Measurements from ENCODE around the gene CHTOP.

- no peak for TF ChIP-seq EZH2 (IDR thresholded peaks at IDR 0.05; ENCODE audit: insufficient read depth, poor library complexity, severe bottlenecking)
- no peak for TF ChIP-seq EZH2phosphoT487 (IDR thresholded peaks at IDR 0.05; ENCODE audit: insufficient read depth, low read depth)
Observed at GRCh38 chr1:153688736-153689328, 55.0 kb downstream of the CHTOP start.

Measured in GM23248 (cell line).